Left hindlimb (tissue), 1 donor: ENCODE results near the gene TTLL7.

ENCODE experiments used
- DNase-seq: peaks from one replicate; pipeline ENCODE4 v3.0.0-alpha.2; 2018

The TTLL7 gene

DNA sequence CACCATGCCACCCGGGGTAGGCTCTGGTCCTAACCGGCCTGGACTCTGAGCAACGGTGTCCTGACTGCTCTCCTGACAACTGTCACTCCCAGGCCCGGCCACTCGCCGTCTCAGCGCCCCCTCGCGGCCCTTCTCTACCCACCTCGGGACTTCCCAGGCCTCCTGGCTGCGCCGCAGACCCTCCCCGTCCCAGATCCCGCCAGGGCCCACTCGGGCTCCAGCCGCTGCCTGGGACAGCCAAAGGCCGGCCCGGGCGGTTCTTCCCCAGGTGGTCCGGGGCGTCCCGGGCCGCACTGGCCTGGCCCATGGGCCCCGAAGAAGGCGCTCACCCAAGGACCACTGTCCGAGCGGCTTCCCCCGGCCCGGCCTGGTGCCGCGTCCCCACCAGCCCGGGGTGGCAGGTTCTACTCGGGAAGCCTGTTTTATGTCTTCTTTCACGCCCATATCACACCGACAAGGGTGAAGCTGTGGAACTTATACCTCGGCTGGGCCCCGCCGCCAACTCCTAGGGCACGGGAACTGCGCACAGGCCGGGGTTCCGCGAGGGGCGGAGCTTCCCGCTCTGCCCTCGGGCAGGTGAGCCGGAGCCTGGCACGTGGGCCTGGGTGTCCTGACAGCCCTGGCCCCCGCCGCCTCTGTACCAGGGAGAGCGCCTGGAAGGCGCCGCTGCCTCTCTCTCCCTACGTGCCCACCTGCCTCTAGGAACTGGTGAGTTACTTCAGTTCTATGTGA lies 138.3 kb downstream of the TTLL7 start:
- peak; percentile 66 for DNase-seq

DNA sequence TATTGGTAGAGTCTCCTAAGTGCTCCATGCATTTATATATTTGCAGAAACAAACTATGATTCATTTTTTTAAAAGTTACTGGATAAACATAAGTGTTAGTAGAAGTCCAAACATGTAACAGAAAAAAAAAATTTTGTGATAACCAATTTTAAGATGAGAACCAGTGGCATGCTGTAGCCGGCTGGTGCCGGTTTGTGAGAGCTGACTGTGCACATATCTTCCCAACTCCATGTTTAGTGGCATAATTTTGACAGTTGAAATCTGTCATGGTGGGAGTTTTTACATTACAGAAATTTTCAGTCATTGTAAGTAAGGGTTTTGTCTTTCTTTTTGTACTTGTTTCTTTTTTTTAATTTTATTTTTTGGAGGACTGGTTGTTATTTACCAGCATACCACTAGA lies 141.2 kb downstream of the TTLL7 start:
- DNase-seq: no peak

GRCh38 chr1:83857103-83857502 lies 141.8 kb downstream of the TTLL7 start:
- DNase-seq: no peak

DNA sequence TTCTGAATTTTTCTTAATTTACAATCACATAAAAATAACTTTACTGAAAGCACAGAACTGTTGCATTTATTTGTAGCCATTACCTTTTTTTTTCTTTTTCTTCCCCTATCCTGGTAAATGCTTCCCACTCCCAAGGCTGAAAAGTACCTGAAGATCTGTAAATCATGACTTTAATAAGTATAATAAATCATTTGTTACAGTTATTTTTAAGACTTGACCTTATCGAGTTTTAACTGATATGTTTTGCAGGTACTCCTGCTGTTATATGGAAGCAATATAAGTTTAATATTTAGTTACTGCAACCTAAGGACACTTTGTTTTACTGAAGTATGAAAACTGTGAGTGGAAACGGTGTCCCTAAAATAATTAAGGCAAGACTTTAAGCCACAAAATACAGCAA lies 142.6 kb downstream of the TTLL7 start:
- DNase-seq: no peak

- DNase-seq: no peak
Observed at GRCh38 chr1:83854456-83854855, 144.5 kb downstream of the TTLL7 start.

GRCh38 chr1:83850834-83851233 lies 148.1 kb downstream of the TTLL7 start:
- no peak for DNase-seq

- no peak for DNase-seq
Observed at GRCh38 chr1:83849191-83850061, 149.5 kb downstream of the TTLL7 start.

- no peak for DNase-seq
Observed at GRCh38 chr1:83846138-83846537, 152.8 kb downstream of the TTLL7 start.

DNA sequence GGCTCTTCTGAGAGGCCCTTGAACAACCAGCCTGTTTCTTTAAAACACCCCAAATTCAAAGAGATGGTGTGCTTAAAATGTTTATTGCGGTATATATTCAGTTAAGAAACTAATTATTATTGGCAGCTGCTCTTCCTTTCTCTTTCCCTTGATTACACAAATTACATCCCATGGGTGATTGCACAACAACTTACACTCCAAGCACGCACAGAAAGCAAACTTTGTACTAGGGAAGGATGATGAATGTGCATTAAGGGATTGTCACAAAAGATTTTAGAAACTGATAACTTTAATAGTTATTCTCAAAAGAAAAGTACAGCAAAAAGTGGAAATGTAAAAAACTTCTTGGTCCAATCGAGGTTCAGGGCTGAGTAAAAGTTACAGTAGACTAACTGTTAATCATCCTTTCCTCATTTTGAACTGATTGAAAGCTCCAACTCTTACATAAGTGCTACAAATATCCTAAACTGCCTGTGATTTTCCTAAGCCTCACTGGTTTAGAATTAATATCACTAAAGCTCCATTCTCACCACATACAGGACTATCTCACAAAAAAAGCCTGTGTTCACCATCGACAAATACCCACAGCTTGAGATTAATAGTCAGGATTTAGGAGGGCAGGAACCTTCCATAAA lies 153.4 kb downstream of the TTLL7 start:
- DNase-seq: no peak

DNA sequence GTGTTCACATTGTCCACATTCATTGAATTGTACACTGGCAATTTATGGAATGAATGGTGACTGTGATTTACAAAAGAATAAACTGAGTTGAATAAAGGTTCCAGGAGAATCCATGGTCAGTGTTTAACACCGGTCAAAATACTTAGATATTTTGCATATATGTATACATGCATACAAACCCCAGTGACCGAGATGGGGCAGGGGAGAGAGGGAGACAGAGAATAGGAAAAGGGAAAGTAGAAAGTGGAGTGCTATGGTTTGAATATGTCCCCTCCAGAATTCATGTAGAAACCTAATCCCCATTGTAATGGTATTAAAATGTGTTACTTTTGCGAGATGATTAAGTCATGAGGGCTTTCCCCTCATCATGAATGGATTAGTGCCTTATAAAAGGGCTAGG lies 154.4 kb downstream of the TTLL7 start:
- DNase-seq: no peak

GRCh38 chr1:83839566-83840173 lies 159.3 kb downstream of the TTLL7 start:
- no peak for DNase-seq

- no peak for DNase-seq
Observed at GRCh38 chr1:83838573-83838972, 160.4 kb downstream of the TTLL7 start.

GRCh38 chr1:83836543-83836942 lies 162.4 kb downstream of the TTLL7 start:
- DNase-seq: no peak

DNA sequence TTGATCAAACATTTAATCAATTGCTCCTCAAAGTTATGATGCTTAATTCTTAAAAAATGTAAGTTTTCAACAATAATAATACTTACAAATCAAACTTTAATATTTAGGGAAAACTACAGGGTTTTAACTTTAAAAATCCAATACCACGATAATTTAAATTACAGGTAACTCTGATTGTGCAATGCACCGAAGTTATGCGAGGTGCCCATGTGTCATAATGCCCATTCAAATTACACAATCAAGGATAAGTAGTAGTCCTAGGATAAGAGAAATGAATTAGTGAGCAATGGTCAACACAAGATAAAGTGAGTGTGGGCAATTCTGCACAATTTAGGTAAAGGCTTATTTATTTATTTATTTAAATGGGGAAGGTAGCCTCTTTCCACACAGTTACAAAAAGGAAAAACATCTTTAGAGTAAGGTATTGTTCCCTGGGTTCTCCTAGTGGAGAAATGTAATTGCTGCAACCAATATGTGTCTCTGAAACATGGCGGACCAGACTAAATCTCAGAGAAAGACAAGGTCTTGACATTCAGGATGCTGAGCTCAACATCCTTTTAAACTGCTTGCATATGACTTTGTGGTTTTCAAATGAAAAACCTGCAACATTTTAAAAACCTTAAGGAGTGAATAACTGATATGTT lies 164.2 kb downstream of the TTLL7 start:
- DNase-seq: no peak

- DNase-seq: no peak
Observed at GRCh38 chr1:83832194-83832593, 166.7 kb downstream of the TTLL7 start.

GRCh38 chr1:83829106-83829505 lies 169.8 kb downstream of the TTLL7 start:
- no peak for DNase-seq

- no peak for DNase-seq
Observed at GRCh38 chr1:83828456-83828855, 170.5 kb downstream of the TTLL7 start.

DNA sequence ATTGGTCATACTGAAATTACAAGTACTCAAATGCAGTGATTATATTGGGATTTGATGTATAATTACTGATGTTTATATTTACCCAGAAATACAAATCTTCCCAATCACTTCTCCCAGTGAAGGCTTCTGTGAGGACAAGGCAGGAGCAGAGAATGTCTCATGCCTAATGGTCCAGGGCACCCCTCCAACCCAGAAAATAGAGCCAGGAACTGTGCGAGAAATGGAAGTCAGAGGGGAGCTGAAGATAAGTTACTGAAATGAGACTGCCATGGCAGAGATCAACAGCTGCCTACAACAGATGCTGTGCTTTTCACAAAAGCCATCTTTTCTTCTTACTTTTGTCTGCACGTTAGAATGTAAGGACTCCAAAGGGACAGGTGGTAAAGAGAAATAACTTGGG lies 171.2 kb downstream of the TTLL7 start:
- DNase-seq: no peak

DNA sequence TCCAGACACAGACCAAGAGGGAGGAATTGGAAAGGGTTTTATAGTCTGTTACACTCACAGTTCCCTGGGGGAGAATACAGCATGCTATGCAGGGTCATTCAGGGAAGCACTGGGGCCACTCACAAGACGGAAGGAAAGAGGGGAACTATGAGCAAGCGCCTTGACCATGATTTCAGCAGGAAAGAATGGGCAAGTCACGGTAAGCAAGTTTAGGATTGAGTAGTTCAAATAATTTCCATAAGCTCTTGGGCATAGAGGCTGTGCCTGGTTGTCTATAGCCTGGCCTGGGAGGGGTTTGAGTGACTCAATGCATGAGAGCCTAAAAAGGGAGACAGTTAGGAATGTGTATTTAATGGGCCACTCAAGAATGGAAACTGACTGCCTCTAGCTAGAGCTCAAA lies 176.7 kb downstream of the TTLL7 start:
- DNase-seq: no peak

GRCh38 chr1:83819436-83819835 lies 179.5 kb downstream of the TTLL7 start:
- no peak for DNase-seq

GRCh38 chr1:83818916-83819315 lies 180.0 kb downstream of the TTLL7 start:
- DNase-seq: no peak

DNA sequence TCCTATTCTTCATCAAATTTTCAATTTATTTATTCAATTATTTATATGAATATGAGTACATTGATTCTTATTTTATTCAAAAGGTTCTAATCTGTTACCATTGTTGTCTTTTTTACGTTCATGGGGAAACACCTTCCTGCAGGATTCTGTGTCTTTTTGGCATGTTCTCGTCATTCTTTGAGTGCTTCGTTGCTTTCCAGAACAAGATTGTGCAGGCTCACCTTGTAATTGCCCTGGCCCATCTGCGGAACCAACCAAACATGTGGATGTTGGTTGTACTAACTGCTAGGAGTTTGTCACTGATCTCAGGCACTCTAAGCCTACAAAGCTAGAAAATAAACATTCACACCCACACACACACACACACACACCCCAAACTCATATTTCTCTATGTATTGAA lies 182.1 kb downstream of the TTLL7 start:
- DNase-seq: no peak

DNA sequence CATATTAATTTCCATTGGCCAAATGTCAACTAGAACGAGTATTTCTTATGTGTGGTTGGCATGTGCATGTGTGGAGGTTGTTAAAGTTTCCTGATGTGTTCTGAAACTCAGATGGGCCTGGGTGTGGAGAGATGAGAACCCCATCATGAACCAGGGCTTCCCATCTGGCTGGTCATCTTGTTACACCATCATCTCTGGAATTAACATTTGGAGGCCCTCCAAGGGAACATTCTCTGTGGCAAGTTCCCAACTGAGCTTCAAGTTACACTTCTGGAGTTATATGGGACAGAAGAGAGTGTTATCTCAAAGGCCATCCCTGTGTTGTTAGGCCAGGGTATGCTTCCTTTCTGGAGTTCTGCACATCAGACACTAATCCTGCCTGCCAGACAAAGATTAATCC lies 183.6 kb downstream of the TTLL7 start:
- DNase-seq: peak; percentile 59
